CD4-positive, alpha-beta T cell (primary cell): ENCODE results near the gene TM2D3. TPM values are rescaled to one million over a fixed set of nuclear protein-coding genes. Genes with fewer than 3 reads are reported as not detected.

Experiments
- ATAC-seq: fragments of 200-7000 bp; cut with Tn5 transposase; one replicate; pipeline ENCODE4 v1.10.0; 2022; ENCODE audit warnings: mild to moderate bottlenecking; ENCODE audit not compliant: poor library complexity
- CTCF ChIA-PET: fragments of 350-600 bp; sonication (Branson Sonifier 250); formaldehyde crosslinking; loops from one replicate; lab custom pipeline; 2021; ENCODE audit warnings: antibody characterized with exemption, inconsistent platforms; lab: Charles Lee
- POLR2A ChIA-PET: fragments of 350-600 bp; sonication (Branson Sonifier 250); formaldehyde crosslinking; loops from one replicate; lab custom pipeline; 2021; ENCODE audit warnings: antibody characterized with exemption, inconsistent platforms; lab: Charles Lee
- DNase-seq, 14 experiments: peaks; one replicate each; pipeline ENCODE4 v3.0.0-alpha.2; 2013 to 2020; ENCODE audit warnings: mixed read lengths in 2 of 14
- H3K27ac ChIP-seq, 2 donors: one replicate each; pipeline versions ENCODE4 v1.5.1 to v1.7.0; 2013; ENCODE audit warnings: low read length in 2 of 2, low read depth in 1 of 2, mild to moderate bottlenecking in 1 of 2
- H3K27me3 ChIP-seq, 2 experiments: 1 replicate in 1 of 2; 2 replicates in 1 of 2; pipeline versions ENCODE4 v1.6.1 to v1.7.0; 2013; ENCODE audit warnings: low read length in 2 of 2, control low read depth in 1 of 2, mild to moderate bottlenecking in 1 of 2, moderate library complexity in 1 of 2; ENCODE audit not compliant: insufficient read depth in 2 of 2, control insufficient read depth in 1 of 2
- H3K36me3 ChIP-seq: one replicate; pipeline ENCODE4 v1.6.1; 2013; ENCODE audit warnings: low read length, control low read depth; ENCODE audit not compliant: insufficient read depth
- H3K4me1 ChIP-seq: one replicate; pipeline ENCODE4 v1.6.1; 2013; ENCODE audit warnings: low read length, control low read depth; ENCODE audit not compliant: insufficient read depth
- H3K4me3 ChIP-seq: one replicate; pipeline ENCODE4 v1.5.1; 2013; ENCODE audit warnings: mild to moderate bottlenecking, low read length, moderate library complexity
- H3K9me3 ChIP-seq, 2 experiments: 1 replicate in 1 of 2; 2 replicates in 1 of 2; pipeline versions ENCODE4 v1.6.1 to v1.7.0; 2013; ENCODE audit warnings: low read length in 2 of 2, mild to moderate bottlenecking in 2 of 2, control low read depth in 1 of 2, moderate library complexity in 1 of 2; ENCODE audit not compliant: control insufficient read depth in 1 of 2, insufficient read depth in 1 of 2
- H3K27ac Mint-ChIP-seq: one replicate; pipeline ENCODE4 v1.8.0; 2020; ENCODE audit warnings: mixed read lengths
- H3K27me3 Mint-ChIP-seq: one replicate; pipeline ENCODE4 v1.8.0; 2021; ENCODE audit warnings: mixed read lengths
- H3K36me3 Mint-ChIP-seq: one replicate; pipeline ENCODE4 v1.8.0; 2021; ENCODE audit warnings: low read depth, mixed read lengths
- H3K4me1 Mint-ChIP-seq: one replicate; pipeline ENCODE4 v1.8.0; 2021; ENCODE audit warnings: low read depth, mixed read lengths
- H3K4me3 Mint-ChIP-seq: one replicate; pipeline ENCODE4 v1.8.0; 2020; ENCODE audit warnings: mild to moderate bottlenecking, mixed read lengths
- H3K9me3 Mint-ChIP-seq: one replicate; pipeline ENCODE4 v1.8.0; 2020; ENCODE audit warnings: mixed read lengths
- intact Hi-C, 2 experiments: fragments of 100-400 bp; cut with DNase I in 1 of 2; cut with micrococcal nuclease in 1 of 2; formaldehyde crosslinking; loops; one replicate each; pipeline versions ENCODE4 v1.15.1 to v1.9.0; 2023 to 2025; cut with DNase I, micrococcal nuclease
- total RNA-seq, 174 experiments: library from RNA in 2 of 174; stranded (reverse) in 2 of 174; gene quantifications; one replicate each; pipeline ENCODE4 v1.2.3 and lab custom pipeline; 2021 to 2026
- TF ChIP-seq, protein P1 (sequence below): fragments of 200-600 bp; IDR thresholded peaks from one replicate; pipeline ENCODE4 v1.8.0; 2022; ENCODE audit warnings: antibody characterized with exemption, mild to moderate bottlenecking

TM2D3 gene
- total RNA-seq, 2 experiments from 2014 or later = 102 to 107 TPM

DNA sequence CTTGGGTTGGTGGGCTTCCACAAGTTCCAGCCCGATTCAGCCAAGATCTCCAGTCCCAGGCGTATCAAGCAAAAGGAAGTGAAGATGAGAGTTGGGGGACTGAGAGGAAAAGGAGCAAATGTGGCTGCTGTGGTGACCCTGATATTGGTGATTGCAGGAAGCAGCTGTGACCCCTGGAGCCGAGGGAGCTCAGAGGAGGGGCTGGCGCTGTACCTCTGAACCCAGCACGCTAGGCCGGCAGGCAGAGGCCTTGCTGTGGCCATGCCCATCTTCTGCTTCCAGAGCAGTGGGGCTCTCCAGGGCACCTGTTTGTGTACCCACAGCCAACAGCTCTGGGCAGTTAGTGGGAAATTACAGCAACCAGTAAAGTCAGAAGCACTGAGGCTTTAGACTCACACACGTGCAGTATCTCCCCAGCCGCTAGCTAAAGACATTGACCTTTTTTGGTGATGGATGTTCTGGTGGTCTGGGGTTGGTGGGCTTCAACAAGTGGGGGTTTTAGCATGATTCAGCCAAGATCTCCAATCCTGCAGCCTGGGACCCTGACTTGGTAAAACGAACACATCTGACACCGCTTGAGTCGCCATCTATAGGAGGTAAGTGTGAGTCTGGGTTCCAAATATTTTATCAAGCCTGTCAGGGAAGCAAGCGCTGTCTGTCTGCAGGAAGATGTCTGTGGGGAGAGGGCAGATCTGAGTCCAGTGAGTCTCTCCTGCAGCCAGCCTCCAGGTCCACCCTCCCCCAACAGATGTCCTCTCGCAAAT is 33.1 kb downstream of the TM2D3 start:
- H3K27me3 ChIP-seq = no peaks in the 10 kb centered on the region
- H3K36me3 ChIP-seq = peaks cover 4% of the 10 kb centered on the region
- H3K4me3 ChIP-seq = no peak overlapping the region
- Mint-ChIP-seq H3K27ac (no peak overlapping the region), H3K4me1 (peaks cover 23% of the 10 kb centered on the region), H3K27me3 (no peaks in the 10 kb centered on the region), H3K9me3 (no peaks in the 10 kb centered on the region), H3K4me3 (no peak overlapping the region), H3K36me3 (peaks cover 45% of the 10 kb centered on the region)
- ATAC-seq = no peak
- no peaks in the 10 kb centered on the region for H3K9me3 ChIP-seq
- no peak for DNase-seq
- TF ChIP-seq, protein P1, sequence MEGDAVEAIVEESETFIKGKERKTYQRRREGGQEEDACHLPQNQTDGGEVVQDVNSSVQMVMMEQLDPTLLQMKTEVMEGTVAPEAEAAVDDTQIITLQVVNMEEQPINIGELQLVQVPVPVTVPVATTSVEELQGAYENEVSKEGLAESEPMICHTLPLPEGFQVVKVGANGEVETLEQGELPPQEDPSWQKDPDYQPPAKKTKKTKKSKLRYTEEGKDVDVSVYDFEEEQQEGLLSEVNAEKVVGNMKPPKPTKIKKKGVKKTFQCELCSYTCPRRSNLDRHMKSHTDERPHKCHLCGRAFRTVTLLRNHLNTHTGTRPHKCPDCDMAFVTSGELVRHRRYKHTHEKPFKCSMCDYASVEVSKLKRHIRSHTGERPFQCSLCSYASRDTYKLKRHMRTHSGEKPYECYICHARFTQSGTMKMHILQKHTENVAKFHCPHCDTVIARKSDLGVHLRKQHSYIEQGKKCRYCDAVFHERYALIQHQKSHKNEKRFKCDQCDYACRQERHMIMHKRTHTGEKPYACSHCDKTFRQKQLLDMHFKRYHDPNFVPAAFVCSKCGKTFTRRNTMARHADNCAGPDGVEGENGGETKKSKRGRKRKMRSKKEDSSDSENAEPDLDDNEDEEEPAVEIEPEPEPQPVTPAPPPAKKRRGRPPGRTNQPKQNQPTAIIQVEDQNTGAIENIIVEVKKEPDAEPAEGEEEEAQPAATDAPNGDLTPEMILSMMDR = no peak
- ChIA-PET CTCF (no interaction called here), POLR2A (no interaction called here)
- no peak overlapping the region for H3K27ac ChIP-seq
- H3K4me1 ChIP-seq = peaks cover 6% of the 10 kb centered on the region
- intact Hi-C loops = no loop called here

DNA sequence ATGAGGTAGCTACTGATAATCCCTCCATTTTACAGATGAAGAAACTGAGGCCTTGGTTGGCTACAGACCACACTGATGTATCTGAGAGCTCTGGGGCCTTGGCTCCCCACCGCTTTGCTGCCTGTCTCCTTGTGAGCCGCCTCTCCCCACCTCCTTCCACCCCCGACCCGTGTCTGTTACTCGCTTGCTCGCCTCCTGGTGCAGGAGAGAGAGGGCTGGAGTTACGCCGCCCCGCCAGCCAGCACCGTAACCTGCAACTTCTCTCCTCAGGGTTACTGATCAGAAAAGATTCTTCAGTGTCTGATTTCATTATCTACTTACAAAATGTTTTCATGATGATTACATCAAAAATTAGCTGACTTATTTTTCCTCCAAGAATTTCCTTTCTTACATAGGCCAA is 34.1 kb downstream of the TM2D3 start:
- H3K27ac ChIP-seq = no peak overlapping the region
- no peak overlapping the region for H3K4me3 ChIP-seq
- CTCF ChIA-PET = no interaction called here
- TF ChIP-seq, protein P1 = no peak
- no peak overlapping the region for H3K27ac Mint-ChIP-seq
- no peaks in the 10 kb centered on the region for H3K9me3 ChIP-seq
- H3K9me3 Mint-ChIP-seq = no peaks in the 10 kb centered on the region
- DNase-seq (no peak), ATAC-seq (no peak)
- peaks cover 36% of the 10 kb centered on the region for H3K36me3 Mint-ChIP-seq
- H3K4me1 ChIP-seq = peaks cover 6% of the 10 kb centered on the region
- H3K4me1 Mint-ChIP-seq = peaks cover 14% of the 10 kb centered on the region
- intact Hi-C loops = no loop called here
- no peaks in the 10 kb centered on the region for H3K27me3 Mint-ChIP-seq
- H3K4me3 Mint-ChIP-seq = no peak overlapping the region
- POLR2A ChIA-PET = no interaction called here
- peaks cover 4% of the 10 kb centered on the region for H3K36me3 ChIP-seq
- H3K27me3 ChIP-seq = no peaks in the 10 kb centered on the region

DNA sequence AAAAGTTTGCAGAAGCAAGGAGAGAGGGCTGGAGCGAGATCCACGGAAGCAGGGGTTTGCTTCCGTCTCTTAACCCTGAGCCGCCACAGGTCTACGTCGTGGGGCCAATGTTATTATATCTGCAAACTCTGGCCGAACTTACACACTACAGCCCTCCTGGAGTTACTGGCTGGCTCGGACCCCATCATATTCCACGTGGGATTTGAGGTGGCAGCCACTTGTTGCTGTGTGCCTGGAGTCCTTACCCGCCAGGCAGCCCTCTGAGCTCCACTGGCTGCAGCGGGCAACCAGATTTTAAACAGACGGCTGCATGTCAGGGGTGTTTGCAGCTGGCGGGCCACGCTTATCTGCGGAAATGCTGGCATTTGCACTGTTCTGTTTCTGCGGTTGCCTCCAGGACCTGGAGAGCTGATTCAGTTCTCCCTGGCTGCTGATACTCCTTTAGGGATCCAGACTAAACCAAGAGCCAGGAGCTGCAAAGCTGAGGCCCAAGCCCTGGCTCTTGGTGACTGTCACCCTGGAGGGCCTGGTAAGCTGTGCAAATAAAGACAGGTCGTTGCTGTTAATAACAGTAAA is 34.7 kb downstream of the TM2D3 start:
- no peak overlapping the region for H3K27ac Mint-ChIP-seq
- no peaks in the 10 kb centered on the region for H3K27me3 Mint-ChIP-seq
- CTCF ChIA-PET = no interaction called here

More for the DNA sequence above, 34.7 kb downstream of the TM2D3 start:
- no peak overlapping the region for H3K27ac ChIP-seq
- POLR2A ChIA-PET = no interaction called here
- Mint-ChIP-seq H3K4me3 (no peak overlapping the region), H3K4me1 (peaks cover 10% of the 10 kb centered on the region), H3K36me3 (peaks cover 31% of the 10 kb centered on the region), H3K9me3 (no peaks in the 10 kb centered on the region)
- DNase-seq (no peak), ATAC-seq (no peak)
- H3K4me3 ChIP-seq = no peak overlapping the region
- H3K4me1 ChIP-seq = peaks cover 6% of the 10 kb centered on the region
- H3K9me3 ChIP-seq = no peaks in the 10 kb centered on the region
- intact Hi-C loops = no loop called here
- H3K27me3 ChIP-seq = no peaks in the 10 kb centered on the region
- H3K36me3 ChIP-seq = peaks cover 1% of the 10 kb centered on the region
- TF ChIP-seq, protein P1 = no peak
